CD4-positive, alpha-beta T cell (primary cell): ENCODE data around the gene TENM4. TPM values are rescaled to one million over a fixed set of nuclear protein-coding genes. Genes with fewer than 3 reads are reported as not detected.

Experiments
- ATAC-seq: fragments of 200-7000 bp; cut with Tn5 transposase; one replicate; pipeline ENCODE4 v1.10.0; 2022; ENCODE audit warnings: mild to moderate bottlenecking; ENCODE audit not compliant: poor library complexity
- CTCF ChIA-PET: fragments of 350-600 bp; sonication (Branson Sonifier 250); formaldehyde crosslinking; loops from one replicate; lab custom pipeline; 2021; ENCODE audit warnings: antibody characterized with exemption, inconsistent platforms; lab: Charles Lee
- POLR2A ChIA-PET: fragments of 350-600 bp; sonication (Branson Sonifier 250); formaldehyde crosslinking; loops from one replicate; lab custom pipeline; 2021; ENCODE audit warnings: antibody characterized with exemption, inconsistent platforms; lab: Charles Lee
- DNase-seq, 14 experiments: peaks; one replicate each; pipeline ENCODE4 v3.0.0-alpha.2; 2013 to 2020; ENCODE audit warnings: mixed read lengths in 2 of 14
- H3K27ac ChIP-seq, 2 donors: one replicate each; pipeline versions ENCODE4 v1.5.1 to v1.7.0; 2013; ENCODE audit warnings: low read length in 2 of 2, low read depth in 1 of 2, mild to moderate bottlenecking in 1 of 2
- H3K27me3 ChIP-seq, 2 experiments: 1 replicate in 1 of 2; 2 replicates in 1 of 2; pipeline versions ENCODE4 v1.6.1 to v1.7.0; 2013; ENCODE audit warnings: low read length in 2 of 2, control low read depth in 1 of 2, mild to moderate bottlenecking in 1 of 2, moderate library complexity in 1 of 2; ENCODE audit not compliant: insufficient read depth in 2 of 2, control insufficient read depth in 1 of 2
- H3K36me3 ChIP-seq: one replicate; pipeline ENCODE4 v1.6.1; 2013; ENCODE audit warnings: low read length, control low read depth; ENCODE audit not compliant: insufficient read depth
- H3K4me1 ChIP-seq: one replicate; pipeline ENCODE4 v1.6.1; 2013; ENCODE audit warnings: low read length, control low read depth; ENCODE audit not compliant: insufficient read depth
- H3K4me3 ChIP-seq: one replicate; pipeline ENCODE4 v1.5.1; 2013; ENCODE audit warnings: mild to moderate bottlenecking, low read length, moderate library complexity
- H3K9me3 ChIP-seq, 2 experiments: 1 replicate in 1 of 2; 2 replicates in 1 of 2; pipeline versions ENCODE4 v1.6.1 to v1.7.0; 2013; ENCODE audit warnings: low read length in 2 of 2, mild to moderate bottlenecking in 2 of 2, control low read depth in 1 of 2, moderate library complexity in 1 of 2; ENCODE audit not compliant: control insufficient read depth in 1 of 2, insufficient read depth in 1 of 2
- H3K27ac Mint-ChIP-seq: one replicate; pipeline ENCODE4 v1.8.0; 2020; ENCODE audit warnings: mixed read lengths
- H3K27me3 Mint-ChIP-seq: one replicate; pipeline ENCODE4 v1.8.0; 2021; ENCODE audit warnings: mixed read lengths
- H3K36me3 Mint-ChIP-seq: one replicate; pipeline ENCODE4 v1.8.0; 2021; ENCODE audit warnings: low read depth, mixed read lengths
- H3K4me1 Mint-ChIP-seq: one replicate; pipeline ENCODE4 v1.8.0; 2021; ENCODE audit warnings: low read depth, mixed read lengths
- H3K4me3 Mint-ChIP-seq: one replicate; pipeline ENCODE4 v1.8.0; 2020; ENCODE audit warnings: mild to moderate bottlenecking, mixed read lengths
- H3K9me3 Mint-ChIP-seq: one replicate; pipeline ENCODE4 v1.8.0; 2020; ENCODE audit warnings: mixed read lengths
- intact Hi-C, 2 experiments: fragments of 100-400 bp; cut with DNase I in 1 of 2; cut with micrococcal nuclease in 1 of 2; formaldehyde crosslinking; loops; one replicate each; pipeline versions ENCODE4 v1.15.1 to v1.9.0; 2023 to 2025; cut with DNase I, micrococcal nuclease
- total RNA-seq, 174 experiments: library from RNA in 2 of 174; stranded (reverse) in 2 of 174; gene quantifications; one replicate each; pipeline ENCODE4 v1.2.3 and lab custom pipeline; 2021 to 2026
- TF ChIP-seq, protein P1 (sequence below): fragments of 200-600 bp; IDR thresholded peaks from one replicate; pipeline ENCODE4 v1.8.0; 2022; ENCODE audit warnings: antibody characterized with exemption, mild to moderate bottlenecking

TENM4 gene
- total RNA-seq, 2 experiments from 2014 or later: 0.22 to 0.31 TPM

DNA sequence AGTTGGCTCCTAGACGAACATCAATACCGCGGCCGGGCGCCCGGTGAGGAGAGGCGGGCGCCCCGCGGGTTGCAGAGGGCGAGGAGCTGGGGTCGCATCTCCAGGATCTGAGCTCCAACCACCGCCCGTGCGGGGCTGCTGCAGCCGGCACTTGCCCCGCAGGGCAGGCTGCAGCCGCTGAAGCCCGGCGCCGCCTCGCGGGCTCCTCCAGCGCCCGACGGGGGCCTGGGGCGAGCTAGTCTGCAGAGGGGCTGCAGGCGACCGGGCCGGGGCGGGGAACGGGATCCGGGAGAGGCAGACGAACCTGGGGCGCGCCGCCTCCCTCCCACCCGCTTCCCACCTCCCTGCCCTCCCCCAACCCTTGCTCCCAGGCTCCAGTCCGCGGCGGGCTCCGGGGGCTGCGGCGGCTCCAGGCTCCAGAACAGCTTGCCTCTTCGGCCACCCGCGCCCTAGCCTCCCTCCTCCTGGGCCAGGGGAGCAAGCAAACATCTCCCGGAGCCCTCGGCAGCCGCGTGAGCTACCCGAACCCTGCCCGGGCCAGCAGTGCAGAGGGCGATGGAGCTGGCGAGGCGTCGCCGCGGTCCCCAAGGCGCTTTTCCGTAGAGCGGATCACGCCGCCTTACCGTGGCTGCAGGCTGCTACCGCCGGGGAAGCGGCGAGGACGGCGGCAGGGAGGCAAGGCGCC, 802 bp downstream of the TENM4 start:
- Mint-ChIP-seq H3K27ac (no peak overlapping the region), H3K27me3 (peaks cover 81% of the 10 kb centered on the region), H3K9me3 (peaks cover 2% of the 10 kb centered on the region), H3K4me3 (no peak overlapping the region), H3K4me1 (peaks cover 7% of the 10 kb centered on the region), H3K36me3 (no peaks in the 10 kb centered on the region)
- DNase-seq (no peak), ATAC-seq (no peak)
- Histone ChIP-seq H3K9me3 (peaks cover 0 to 34% of the 10 kb centered on the region in 2 experiments), H3K4me3 (no peak overlapping the region), H3K27me3 (peaks cover 49 to 79% of the 10 kb centered on the region in 2 experiments), H3K4me1 (peaks cover 5% of the 10 kb centered on the region), H3K27ac (no peak overlapping the region), H3K36me3 (no peaks in the 10 kb centered on the region)
- intact Hi-C loops: no loop called here
- TF ChIP-seq, protein P1, sequence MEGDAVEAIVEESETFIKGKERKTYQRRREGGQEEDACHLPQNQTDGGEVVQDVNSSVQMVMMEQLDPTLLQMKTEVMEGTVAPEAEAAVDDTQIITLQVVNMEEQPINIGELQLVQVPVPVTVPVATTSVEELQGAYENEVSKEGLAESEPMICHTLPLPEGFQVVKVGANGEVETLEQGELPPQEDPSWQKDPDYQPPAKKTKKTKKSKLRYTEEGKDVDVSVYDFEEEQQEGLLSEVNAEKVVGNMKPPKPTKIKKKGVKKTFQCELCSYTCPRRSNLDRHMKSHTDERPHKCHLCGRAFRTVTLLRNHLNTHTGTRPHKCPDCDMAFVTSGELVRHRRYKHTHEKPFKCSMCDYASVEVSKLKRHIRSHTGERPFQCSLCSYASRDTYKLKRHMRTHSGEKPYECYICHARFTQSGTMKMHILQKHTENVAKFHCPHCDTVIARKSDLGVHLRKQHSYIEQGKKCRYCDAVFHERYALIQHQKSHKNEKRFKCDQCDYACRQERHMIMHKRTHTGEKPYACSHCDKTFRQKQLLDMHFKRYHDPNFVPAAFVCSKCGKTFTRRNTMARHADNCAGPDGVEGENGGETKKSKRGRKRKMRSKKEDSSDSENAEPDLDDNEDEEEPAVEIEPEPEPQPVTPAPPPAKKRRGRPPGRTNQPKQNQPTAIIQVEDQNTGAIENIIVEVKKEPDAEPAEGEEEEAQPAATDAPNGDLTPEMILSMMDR: no peak
- ChIA-PET POLR2A (no interaction called here), CTCF (no interaction called here)

DNA sequence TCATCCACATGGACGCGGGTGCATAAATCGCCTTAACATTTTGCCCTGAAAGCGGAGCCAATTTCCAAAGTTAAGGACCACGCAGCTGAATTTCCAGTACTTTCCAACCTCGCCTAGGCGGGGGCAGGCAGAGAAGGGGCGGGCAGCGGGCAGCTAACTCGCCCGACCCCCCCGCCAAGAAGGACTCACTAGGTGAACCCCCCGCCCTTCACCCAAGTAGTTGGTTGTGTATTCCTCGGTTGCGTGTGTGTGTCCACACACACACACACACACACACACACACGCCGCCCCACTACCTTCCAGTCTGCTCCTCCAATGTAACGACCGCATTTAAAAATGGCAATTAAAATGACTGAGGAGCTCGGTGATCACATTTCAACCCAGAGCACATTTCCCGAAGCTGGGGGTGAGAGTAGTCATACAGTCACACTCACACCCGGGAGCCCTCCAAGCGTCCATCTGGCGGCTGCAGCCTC, 1.4 kb downstream of the TENM4 start:
- Histone ChIP-seq H3K27ac (no peak overlapping the region), H3K4me3 (no peak overlapping the region), H3K9me3 (peaks cover 0 to 34% of the 10 kb centered on the region in 2 experiments), H3K4me1 (peaks cover 5% of the 10 kb centered on the region), H3K36me3 (no peaks in the 10 kb centered on the region), H3K27me3 (peaks cover 49 to 79% of the 10 kb centered on the region in 2 experiments)
- DNase-seq (no peak), ATAC-seq (no peak)
- CTCF ChIA-PET: no interaction called here
- Mint-ChIP-seq H3K4me3 (no peak overlapping the region), H3K27ac (no peak overlapping the region), H3K27me3 (peaks cover 81% of the 10 kb centered on the region), H3K4me1 (peaks cover 7% of the 10 kb centered on the region), H3K36me3 (no peaks in the 10 kb centered on the region), H3K9me3 (peaks cover 2% of the 10 kb centered on the region)
- POLR2A ChIA-PET: no interaction called here
- intact Hi-C loops: no loop called here
- TF ChIP-seq, protein P1: no peak

DNA sequence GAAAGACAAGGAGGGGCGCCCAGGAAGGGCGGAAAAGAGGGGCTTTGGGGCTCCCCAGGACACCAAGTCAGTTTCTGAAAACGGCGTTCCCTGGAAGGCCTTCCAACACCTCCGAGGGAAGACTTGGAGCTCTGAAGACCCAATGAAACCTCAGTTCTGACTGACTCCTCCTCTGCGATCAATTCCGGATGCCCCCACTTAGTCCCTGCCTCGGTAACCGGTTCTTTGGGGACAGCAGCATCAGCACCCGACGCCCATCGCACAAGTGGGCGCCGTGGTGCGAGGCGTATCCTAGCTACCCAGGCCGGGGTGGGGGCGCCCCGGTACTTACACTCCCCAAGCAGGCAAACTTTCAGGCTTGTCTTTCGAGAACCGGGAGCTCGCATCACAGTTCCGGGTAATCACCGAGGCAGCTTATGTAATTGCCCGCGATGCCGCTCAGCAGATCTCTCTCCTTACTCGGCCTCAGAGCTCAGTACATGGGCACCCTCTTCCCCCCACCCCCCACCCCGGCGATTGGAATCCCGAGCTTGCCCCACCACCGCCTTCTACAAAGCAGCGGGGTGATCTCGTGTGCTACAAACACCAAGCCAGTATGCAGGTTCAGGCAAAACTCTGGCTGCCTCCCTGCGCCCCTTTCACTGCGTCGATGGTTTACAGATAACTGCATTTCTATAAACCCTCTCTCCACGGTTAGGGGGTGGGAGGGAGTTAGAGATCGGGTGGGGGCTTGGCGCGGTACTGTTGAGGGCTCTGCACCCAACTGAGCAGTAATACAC, 2.0 kb downstream of the TENM4 start:
- intact Hi-C loops: no loop called here
- no peak for DNase-seq
- Histone ChIP-seq H3K27me3 (peaks cover 49 to 79% of the 10 kb centered on the region in 2 experiments), H3K4me1 (peaks cover 5% of the 10 kb centered on the region), H3K9me3 (peaks cover 0 to 34% of the 10 kb centered on the region in 2 experiments), H3K27ac (no peak overlapping the region), H3K36me3 (no peaks in the 10 kb centered on the region), H3K4me3 (peak overlapping the region; percentile 3)
- TF ChIP-seq, protein P1: no peak
- Mint-ChIP-seq H3K27me3 (peaks cover 84% of the 10 kb centered on the region), H3K36me3 (no peaks in the 10 kb centered on the region), H3K4me3 (peak overlapping the region; percentile 20), H3K27ac (no peak overlapping the region), H3K9me3 (peaks cover 2% of the 10 kb centered on the region), H3K4me1 (peaks cover 7% of the 10 kb centered on the region)
- ChIA-PET CTCF (no interaction called here), POLR2A (no interaction called here)
- no peak for ATAC-seq
